Articular chondrocyte of knee joint (primary cell): ENCODE data around the gene OR2V1. TPM values are rescaled to one million over a fixed set of nuclear protein-coding genes. Genes with fewer than 3 reads are reported as not detected.

Experiments used
- total RNA-seq: library from RNA; depleted of rRNA; stranded (reverse); fragments of >200 nt; gene quantifications from 2 replicates; pipeline ENCODE4 v1.2.3, GENCODE V29; 2012

Gene OR2V1, protein sequence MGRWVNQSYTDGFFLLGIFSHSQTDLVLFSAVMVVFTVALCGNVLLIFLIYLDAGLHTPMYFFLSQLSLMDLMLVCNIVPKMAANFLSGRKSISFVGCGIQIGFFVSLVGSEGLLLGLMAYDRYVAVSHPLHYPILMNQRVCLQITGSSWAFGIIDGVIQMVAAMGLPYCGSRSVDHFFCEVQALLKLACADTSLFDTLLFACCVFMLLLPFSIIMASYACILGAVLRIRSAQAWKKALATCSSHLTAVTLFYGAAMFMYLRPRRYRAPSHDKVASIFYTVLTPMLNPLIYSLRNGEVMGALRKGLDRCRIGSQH
- not detected in 2 replicates for total RNA-seq

DNA sequence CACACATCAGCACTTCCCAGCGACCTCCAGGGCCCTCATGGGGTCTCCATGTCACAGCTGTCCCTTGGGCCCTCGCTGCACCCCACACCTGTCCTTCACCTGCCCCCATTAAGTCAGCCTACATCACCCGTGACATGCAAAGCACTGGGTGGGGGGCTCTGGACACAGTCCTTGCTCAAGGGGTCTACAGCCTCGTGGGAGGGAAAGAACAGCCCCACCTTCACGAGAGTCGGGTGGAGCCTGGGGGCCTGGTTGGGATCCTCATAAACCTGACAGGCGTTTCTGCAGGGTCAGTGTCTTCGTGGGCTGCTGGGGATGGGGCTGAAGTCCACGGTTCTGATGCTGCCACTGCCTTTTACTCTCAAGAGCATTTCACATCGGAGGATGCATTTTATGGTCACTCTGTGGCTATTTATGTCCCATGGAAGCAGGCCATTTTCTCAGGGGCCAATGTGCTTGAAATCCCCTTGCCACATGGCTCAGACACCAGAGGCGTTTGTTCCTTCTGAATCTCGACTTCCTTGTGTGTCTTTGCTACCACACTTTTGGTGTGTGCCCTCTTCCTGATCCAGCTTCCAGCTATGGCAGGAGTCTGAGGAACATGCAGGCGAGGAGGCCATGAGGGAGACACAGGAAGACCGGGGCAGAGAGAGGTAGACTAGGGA is at the start of gene OR2V1:
TSS of gene OR2V1 (minus strand) at position 338 of the 665 bp plus-strand sequence. CDS start 5,865 bp downstream, outside the sequence.

GRCh38 chr5:181146927-181147636 is 16.1 kb upstream of the OR2V1 start, which contains the start of gene OR2V2:
Gene OR2V2, plus strand, starts transcription at chr5:181147586. Its CDS starts 7,357 bp downstream, at chr5:181154943.

Other genes with a start within 250 kb of the OR2V1 start
- not detected in 2 replicates for gene BTNL8, start 232.0 kb downstream of the OR2V1 start, total RNA-seq
- not detected in 2 replicates for gene BTNL3, start 142.3 kb downstream of the OR2V1 start, total RNA-seq
- not detected in 2 replicates for gene BTNL9, start 90.9 kb downstream of the OR2V1 start, total RNA-seq
- gene OR2V2, start 16.4 kb upstream of the OR2V1 start, total RNA-seq, result not detected in 2 replicates
- 0.97 and 3.3 TPM in 2 replicates for gene TRIM7, start 74.0 kb upstream of the OR2V1 start, total RNA-seq
- 10.7 and 12.9 TPM in 2 replicates for gene TRIM41, start 92.1 kb upstream of the OR2V1 start, total RNA-seq
- gene RACK1, start 112.7 kb upstream of the OR2V1 start, total RNA-seq, result 2,965 and 4,041 TPM in 2 replicates
- 7.8 and 11.6 TPM in 2 replicates for gene TRIM52, start 130.0 kb upstream of the OR2V1 start, total RNA-seq
- 0.52 TPM in 1 of 2 replicates, not detected in the other for gene OR4F3, start 236.1 kb upstream of the OR2V1 start, total RNA-seq